Measurements from ENCODE around the gene PLOD2.

Gene PLOD2

DNA sequence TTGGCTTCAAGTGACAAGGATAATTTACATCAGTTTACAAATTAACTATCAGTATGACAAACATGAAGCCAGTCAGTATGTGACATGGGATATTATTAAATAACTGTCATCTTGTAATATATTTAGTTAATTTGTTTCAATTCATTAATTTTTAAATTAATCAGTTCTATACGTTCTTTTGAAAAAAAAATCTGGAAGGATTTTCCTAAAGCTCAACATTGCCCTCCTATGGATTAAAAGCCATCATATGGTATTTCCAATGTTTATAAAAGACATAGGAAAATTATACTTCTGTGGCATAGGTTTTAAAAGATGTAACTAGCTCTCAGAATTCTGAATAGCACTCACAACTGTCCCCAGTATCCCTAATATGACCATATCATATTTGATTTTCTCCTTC is 134.4 kb downstream of the PLOD2 start:
- no peak for DNase-seq

DNA sequence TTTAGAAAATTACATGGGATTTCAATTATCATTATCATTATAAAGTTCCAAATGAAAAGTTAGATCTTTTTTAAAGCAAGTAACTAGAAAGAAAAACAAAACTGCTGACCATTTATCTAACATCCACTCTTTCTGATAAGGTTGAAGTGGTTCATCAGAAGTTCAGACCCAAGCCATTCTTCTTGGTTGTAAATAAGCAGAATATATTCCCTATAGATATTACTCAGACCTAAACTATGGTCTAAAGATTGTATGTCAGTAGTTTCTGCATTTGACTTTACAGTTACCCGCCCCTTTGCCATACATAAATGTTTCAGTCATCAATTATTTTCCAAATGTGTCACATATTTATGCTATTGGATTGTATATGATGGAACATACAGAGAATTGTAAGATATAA is 136.7 kb downstream of the PLOD2 start:
- no peak for DNase-seq

DNA sequence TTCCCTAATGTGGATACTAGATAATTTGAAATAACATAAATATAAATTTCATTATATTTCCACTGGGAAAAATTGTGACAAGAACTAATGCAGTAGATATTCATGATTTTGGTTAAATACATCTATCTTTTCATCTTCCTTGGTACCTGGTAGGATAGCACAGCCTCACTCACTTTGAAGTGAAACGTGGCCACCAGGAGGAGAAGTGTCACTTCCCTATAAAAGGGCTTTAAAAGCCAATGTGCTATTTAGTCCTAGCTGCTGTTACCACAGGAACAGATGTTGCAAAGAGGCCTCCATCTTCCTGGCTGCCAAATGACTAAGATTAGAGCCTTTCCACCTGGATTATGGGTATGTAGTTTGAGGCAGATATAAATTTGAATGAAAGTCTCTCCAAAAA is 140.0 kb downstream of the PLOD2 start:
- no peak for DNase-seq

DNA sequence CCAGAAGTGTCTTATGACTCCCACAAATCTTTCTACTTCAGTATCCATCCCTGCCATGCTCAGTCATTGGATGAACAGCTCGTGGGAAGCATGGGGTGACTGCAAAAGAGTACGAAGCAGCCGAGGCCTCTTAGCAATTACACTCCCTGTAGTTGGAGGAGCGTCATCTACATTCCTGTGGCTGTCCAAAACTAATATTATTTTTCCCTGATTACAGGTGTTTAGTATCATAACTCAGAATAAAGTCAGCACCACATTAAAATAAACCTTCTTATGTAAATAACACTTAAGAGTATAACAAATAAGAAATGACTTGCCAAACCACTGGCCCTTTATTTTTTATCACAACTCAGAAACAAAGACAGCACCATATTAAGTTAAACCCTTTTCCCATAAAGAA is 141.5 kb downstream of the PLOD2 start:
- no peak for DNase-seq

Measured in NCI-H1092 (cell line).